ENCODE results near the gene CLCNKA. TPM values are rescaled to one million over a fixed set of nuclear protein-coding genes. Genes with fewer than 3 reads are reported as not detected.

CLCNKA gene
- total RNA-seq, 2 experiments from 2014 or later = not detected

DNA sequence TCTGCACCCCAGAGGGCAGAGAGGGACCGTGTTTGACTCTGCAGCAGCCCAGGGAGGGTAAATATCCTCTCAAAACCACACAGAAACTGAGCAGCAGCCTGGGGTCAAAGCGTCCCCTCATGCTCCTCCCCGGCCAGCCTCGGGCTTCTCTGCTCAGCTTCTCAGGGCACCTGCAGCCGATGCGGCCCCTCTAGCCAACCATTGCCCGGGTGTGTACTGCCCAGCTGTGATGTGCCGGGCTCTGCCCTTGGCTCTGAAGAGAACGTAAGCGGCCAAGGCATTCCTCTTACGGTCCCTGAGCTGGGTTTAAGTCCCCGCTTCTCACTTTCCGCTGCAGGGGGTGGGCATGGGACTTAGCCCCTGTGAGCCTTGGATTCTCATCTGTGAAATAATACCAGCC, 46.1 kb downstream of the CLCNKA start:
- Histone ChIP-seq H3K4me2 (ENCODE audit: low read length) (no peak overlapping the region), H3K9me2 (ENCODE audit: insufficient read depth, low read length) (no peaks in the 10 kb centered on the region), H3K9me3 (ENCODE audit: low read length) (no peaks in the 10 kb centered on the region), H3K4me1 (ENCODE audit: insufficient read depth, low read length, poor library complexity, severe bottlenecking) (peaks cover under 1% of the 10 kb centered on the region), H2AFZ (ENCODE audit: low read length) (no peak overlapping the region), H4K20me1 (ENCODE audit: insufficient read depth, low read length) (no peaks in the 10 kb centered on the region), H3K4me3 (ENCODE audit: low read depth, low read length, poor library complexity, severe bottlenecking) (no peak overlapping the region), H3K27ac (ENCODE audit: low read depth, low read length, poor library complexity, severe bottlenecking) (no peak overlapping the region), H3K36me3 (ENCODE audit: insufficient read depth, low read length) (no peaks in the 10 kb centered on the region), H3K79me2 (ENCODE audit: insufficient read depth, low read depth, low read length) (no peaks in the 10 kb centered on the region)
- BruUV-seq (replicated peaks) = no TSS peak
- TF ChIP-seq, protein P1, sequence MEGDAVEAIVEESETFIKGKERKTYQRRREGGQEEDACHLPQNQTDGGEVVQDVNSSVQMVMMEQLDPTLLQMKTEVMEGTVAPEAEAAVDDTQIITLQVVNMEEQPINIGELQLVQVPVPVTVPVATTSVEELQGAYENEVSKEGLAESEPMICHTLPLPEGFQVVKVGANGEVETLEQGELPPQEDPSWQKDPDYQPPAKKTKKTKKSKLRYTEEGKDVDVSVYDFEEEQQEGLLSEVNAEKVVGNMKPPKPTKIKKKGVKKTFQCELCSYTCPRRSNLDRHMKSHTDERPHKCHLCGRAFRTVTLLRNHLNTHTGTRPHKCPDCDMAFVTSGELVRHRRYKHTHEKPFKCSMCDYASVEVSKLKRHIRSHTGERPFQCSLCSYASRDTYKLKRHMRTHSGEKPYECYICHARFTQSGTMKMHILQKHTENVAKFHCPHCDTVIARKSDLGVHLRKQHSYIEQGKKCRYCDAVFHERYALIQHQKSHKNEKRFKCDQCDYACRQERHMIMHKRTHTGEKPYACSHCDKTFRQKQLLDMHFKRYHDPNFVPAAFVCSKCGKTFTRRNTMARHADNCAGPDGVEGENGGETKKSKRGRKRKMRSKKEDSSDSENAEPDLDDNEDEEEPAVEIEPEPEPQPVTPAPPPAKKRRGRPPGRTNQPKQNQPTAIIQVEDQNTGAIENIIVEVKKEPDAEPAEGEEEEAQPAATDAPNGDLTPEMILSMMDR (conservative IDR thresholded peaks at IDR 0.05; ENCODE audit: low read length) = no peak
- no peak for TF ChIP-seq EZH2phosphoT487 (IDR thresholded peaks at IDR 0.05; ENCODE audit: borderline replicate concordance, low read depth, low read length)
- intact Hi-C loops (cut with micrococcal nuclease; ENCODE audit: unreplicated experiment) = no loop called here
- DNase-seq (ENCODE audit: low spot score) = no peak
- POLR2A ChIA-PET = interaction anchor here (0.6 to 1.2 kb wide), 2 partner anchors 9 to 1515 kb away, joined by 3 read pairs; no protein-coding TSS in a partner anchor
- CTCF ChIA-PET (ENCODE audit: unreplicated experiment) = no interaction called here

DNA sequence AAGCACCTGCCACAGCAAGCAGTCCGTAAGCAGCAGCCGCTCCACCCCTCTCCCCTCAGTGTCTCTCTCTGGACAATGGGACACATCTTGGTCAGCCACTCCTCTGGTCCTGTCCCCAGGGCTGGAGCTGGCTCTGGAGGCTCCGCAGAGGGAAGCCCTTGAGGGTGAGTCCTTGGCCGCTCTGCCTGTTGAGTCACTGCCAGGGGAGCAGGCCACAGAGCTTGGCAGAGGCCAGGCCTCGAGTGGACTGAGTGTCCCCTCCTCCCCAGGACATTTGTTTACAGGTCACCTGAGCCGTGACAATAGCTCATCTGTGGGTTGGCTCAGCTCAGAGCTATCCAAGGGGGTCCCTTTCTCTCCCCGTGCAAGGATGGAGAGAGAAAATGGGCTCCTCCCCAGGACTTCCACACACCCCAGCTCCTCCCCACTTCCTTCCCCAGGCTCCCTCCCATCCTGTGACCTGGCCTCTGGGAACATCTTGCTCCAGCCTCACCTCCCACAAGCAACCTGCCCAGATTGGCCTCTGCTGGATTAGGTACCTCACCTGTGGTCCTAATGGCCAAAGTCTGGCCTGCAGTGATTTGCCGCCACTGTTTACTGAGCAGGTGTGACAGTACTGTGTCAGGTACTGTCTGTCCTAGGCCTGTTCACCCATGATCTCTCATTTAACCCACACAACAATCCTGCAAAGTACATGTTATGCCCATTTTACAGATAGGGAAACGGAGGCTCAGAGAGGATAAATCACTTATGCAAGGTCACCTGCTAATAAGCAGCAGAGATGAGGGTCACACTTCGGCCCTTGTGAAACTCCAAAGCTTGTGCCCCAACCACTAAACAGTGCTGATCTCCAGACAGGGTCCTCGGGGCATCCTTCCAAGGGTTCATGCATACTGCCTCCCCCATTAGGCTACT, 46.8 kb downstream of the CLCNKA start:
- Histone ChIP-seq H3K79me2 (ENCODE audit: insufficient read depth, low read depth, low read length) (no peaks in the 10 kb centered on the region), H3K4me3 (ENCODE audit: low read depth, low read length, poor library complexity, severe bottlenecking) (no peak overlapping the region), H3K36me3 (ENCODE audit: insufficient read depth, low read length) (no peaks in the 10 kb centered on the region), H2AFZ (ENCODE audit: low read length) (no peak overlapping the region), H3K4me1 (ENCODE audit: insufficient read depth, low read length, poor library complexity, severe bottlenecking) (peaks cover 5% of the 10 kb centered on the region), H3K9me3 (ENCODE audit: low read length) (no peaks in the 10 kb centered on the region), H3K9me2 (ENCODE audit: insufficient read depth, low read length) (no peaks in the 10 kb centered on the region), H3K27ac (ENCODE audit: low read depth, low read length, poor library complexity, severe bottlenecking) (no peak overlapping the region), H3K4me2 (ENCODE audit: low read length) (no peak overlapping the region), H4K20me1 (ENCODE audit: insufficient read depth, low read length) (no peaks in the 10 kb centered on the region)
- intact Hi-C loops (cut with micrococcal nuclease; ENCODE audit: unreplicated experiment) = no loop called here
- no peak for DNase-seq (ENCODE audit: low spot score)
- no TSS peak for BruUV-seq (replicated peaks)
- TF ChIP-seq, protein P1 (conservative IDR thresholded peaks at IDR 0.05; ENCODE audit: low read length) = no peak
- TF ChIP-seq EZH2phosphoT487 (IDR thresholded peaks at IDR 0.05; ENCODE audit: borderline replicate concordance, low read depth, low read length) = no peak
- ChIA-PET POLR2A (interaction anchor here (1.2 kb wide), 1 partner anchor 10 kb away, joined by 3 read pairs; no protein-coding TSS in a partner anchor), CTCF (ENCODE audit: unreplicated experiment) (interaction anchor here (0.6 kb wide), 1 partner anchor 279 kb away, joined by 4 read pairs; no protein-coding TSS in a partner anchor)
